RWPE2 (cell line): ENCODE results near the gene ARHGAP26.

ENCODE experiments used
- ATAC-seq: fragments of 200-7000 bp; cut with Tn5 transposase; 3 replicates; pipeline ENCODE4 v1.9.1; 2021; ENCODE audit warnings: low read depth
- DNase-seq: peaks from one replicate; pipeline ENCODE4 v3.0.0-alpha.2; 2020; ENCODE audit warnings: low spot score
- H3K27ac ChIP-seq: fragments of 450-650 bp; 2 replicates; pipeline ENCODE4 v1.5.1; 2017; ENCODE audit warnings: mild to moderate bottlenecking; ENCODE audit not compliant: poor library complexity, severe bottlenecking
- H3K27me3 ChIP-seq: fragments of 250-450 bp; sonication (Bioruptor Pico); 2 replicates; pipeline ENCODE4 v1.5.1; 2021; ENCODE audit warnings: mild to moderate bottlenecking, moderate library complexity; ENCODE audit not compliant: insufficient read depth, poor library complexity, severe bottlenecking
- H3K36me3 ChIP-seq: fragments of 250-450 bp; sonication (Bioruptor Pico); 2 replicates; pipeline ENCODE4 v1.5.1; 2020; ENCODE audit warnings: low read depth, mild to moderate bottlenecking, moderate library complexity
- H3K4me1 ChIP-seq: fragments of 250-450 bp; sonication (Bioruptor Pico); 2 replicates; pipeline ENCODE4 v1.5.1; 2021; ENCODE audit warnings: mild to moderate bottlenecking, moderate library complexity; ENCODE audit not compliant: insufficient read depth, poor library complexity, severe bottlenecking
- H3K4me3 ChIP-seq: fragments of 250-450 bp; sonication (Bioruptor Pico); 2 replicates; pipeline ENCODE4 v1.5.1; 2021; ENCODE audit warnings: mild to moderate bottlenecking, moderate library complexity; ENCODE audit not compliant: severe bottlenecking
- H3K9me3 ChIP-seq: fragments of 250-450 bp; sonication (Bioruptor Pico); 2 replicates; pipeline ENCODE4 v1.5.1; 2021; ENCODE audit warnings: mild to moderate bottlenecking, moderate library complexity; ENCODE audit not compliant: severe bottlenecking
- TF ChIP-seq, protein P1 (sequence below): fragments of 450-650 bp; IDR thresholded peaks from one replicate; pipeline ENCODE4 v1.5.1; 2017; ENCODE audit warnings: mild to moderate bottlenecking, moderate library complexity; ENCODE audit not compliant: poor library complexity, severe bottlenecking

The ARHGAP26 gene

DNA sequence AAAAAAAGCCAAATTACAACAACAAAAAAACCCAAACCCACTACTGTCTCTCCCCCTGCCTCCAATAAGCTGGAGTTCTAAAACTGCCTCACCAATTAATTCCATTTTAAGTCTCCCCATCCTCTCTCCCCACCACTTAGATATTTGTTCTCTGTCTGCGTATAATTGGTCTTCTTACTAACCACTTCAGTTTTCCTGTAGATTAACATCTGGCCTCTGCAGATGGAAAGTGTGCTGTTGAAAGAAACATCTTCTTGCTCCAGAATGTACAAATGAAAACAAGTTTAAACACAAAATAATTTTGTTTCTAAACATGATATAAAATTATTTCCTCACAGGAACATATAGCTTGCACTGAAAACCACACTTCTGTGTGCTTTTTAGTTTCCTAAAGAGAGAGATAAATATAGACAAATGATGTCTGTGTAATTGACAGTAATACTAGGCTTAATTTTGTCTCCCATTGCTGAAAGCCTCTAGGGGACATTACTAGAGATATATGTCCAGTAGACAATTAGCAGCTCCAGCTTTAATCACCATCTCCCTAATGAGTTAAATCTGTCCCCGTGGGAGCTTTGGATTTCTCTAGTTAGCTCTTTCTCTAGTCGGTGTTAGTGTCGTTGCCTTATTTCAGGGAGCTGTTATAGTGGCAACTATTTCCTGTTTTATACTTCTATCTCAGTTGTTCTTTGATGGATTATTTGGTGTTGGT is 164.0 kb downstream of the ARHGAP26 start:
- no peak overlapping the region for H3K4me3 ChIP-seq
- H3K4me1 ChIP-seq, result peaks cover 2% of the 10 kb centered on the region
- no peaks in the 10 kb centered on the region for H3K27me3 ChIP-seq
- H3K27ac ChIP-seq, result no peak overlapping the region
- H3K36me3 ChIP-seq, result no peaks in the 10 kb centered on the region
- ATAC-seq (no peak), DNase-seq (no peak)
- H3K9me3 ChIP-seq, result no peaks in the 10 kb centered on the region
- TF ChIP-seq, protein P1, sequence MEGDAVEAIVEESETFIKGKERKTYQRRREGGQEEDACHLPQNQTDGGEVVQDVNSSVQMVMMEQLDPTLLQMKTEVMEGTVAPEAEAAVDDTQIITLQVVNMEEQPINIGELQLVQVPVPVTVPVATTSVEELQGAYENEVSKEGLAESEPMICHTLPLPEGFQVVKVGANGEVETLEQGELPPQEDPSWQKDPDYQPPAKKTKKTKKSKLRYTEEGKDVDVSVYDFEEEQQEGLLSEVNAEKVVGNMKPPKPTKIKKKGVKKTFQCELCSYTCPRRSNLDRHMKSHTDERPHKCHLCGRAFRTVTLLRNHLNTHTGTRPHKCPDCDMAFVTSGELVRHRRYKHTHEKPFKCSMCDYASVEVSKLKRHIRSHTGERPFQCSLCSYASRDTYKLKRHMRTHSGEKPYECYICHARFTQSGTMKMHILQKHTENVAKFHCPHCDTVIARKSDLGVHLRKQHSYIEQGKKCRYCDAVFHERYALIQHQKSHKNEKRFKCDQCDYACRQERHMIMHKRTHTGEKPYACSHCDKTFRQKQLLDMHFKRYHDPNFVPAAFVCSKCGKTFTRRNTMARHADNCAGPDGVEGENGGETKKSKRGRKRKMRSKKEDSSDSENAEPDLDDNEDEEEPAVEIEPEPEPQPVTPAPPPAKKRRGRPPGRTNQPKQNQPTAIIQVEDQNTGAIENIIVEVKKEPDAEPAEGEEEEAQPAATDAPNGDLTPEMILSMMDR, result no peak

DNA sequence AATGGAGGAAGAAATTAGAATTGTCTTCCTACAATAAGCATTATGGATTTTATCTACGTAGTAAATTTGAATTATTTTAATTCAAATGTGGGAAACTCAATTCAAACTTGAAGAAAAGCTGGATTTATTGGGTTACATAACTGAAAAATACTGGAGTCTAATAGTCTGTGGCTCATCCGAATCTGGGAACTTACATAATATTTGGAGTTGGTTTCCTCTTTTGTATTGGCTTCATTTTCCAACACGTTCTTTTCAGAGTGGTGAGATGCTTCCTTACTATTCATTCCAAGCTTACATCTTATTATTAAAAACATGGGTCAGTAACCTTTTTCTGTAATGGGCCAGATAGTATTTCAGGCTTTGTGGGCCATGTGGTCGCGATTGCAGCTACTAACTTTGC is 164.8 kb downstream of the ARHGAP26 start:
- Histone ChIP-seq H3K4me3 (no peak overlapping the region), H3K36me3 (no peaks in the 10 kb centered on the region), H3K27ac (no peak overlapping the region), H3K27me3 (no peaks in the 10 kb centered on the region), H3K9me3 (no peaks in the 10 kb centered on the region), H3K4me1 (peaks cover 2% of the 10 kb centered on the region)
- ATAC-seq (no peak), DNase-seq (no peak)
- TF ChIP-seq, protein P1, result no peak

DNA sequence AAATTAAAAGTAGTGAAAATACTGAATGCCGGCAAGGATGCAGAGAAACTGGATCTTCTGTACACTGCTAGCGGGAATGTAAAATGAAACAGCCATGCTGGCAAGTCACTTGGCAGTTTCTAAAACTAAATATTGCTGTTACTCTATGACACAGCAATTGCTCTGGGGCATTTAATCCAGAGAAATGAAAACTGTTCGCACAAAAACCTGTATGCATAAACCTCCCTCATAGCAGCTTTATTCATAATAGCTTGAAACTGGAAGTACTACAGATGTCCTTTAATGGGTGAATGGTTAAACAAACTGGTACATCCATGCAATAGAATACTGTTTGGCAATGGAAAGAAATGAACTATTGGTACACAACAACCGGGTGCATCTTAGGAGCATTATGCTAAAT is 167.2 kb downstream of the ARHGAP26 start:
- Histone ChIP-seq H3K4me1 (peaks cover 2% of the 10 kb centered on the region), H3K9me3 (no peaks in the 10 kb centered on the region)
- no peak for DNase-seq

DNA sequence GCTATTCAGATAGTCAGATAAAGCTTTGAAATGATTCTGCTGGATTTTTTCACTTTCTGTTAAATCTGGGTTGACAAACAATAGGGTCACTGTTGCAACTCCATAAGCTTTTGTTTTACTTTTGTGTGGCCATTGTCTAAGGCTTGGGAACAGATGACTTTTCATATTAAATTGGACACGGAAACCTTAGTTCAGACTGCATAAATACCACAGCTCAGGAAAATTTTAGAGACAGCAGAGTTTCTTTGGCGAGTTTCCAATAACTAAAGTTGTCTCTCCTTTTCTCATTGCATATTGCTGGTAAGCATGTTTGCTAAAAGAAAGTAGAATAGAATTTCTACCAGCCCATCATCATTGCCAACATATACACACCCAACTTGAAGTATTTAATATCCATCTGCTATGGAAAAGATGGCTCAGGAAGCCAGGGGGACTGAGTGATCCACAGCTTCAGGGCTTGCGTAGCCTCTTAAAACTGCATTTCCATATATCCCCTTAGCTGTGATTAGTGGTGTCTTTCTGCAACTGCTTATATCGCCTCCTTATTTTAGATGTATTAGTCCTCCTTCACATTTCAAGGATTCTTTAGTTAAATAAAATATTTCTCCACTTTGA is 168.2 kb downstream of the ARHGAP26 start:
- H3K36me3 ChIP-seq, result no peaks in the 10 kb centered on the region
- no peak overlapping the region for H3K27ac ChIP-seq
- H3K4me1 ChIP-seq, result peaks cover 2% of the 10 kb centered on the region
- no peaks in the 10 kb centered on the region for H3K9me3 ChIP-seq
- no peak overlapping the region for H3K4me3 ChIP-seq
- DNase-seq, result no peak
- TF ChIP-seq, protein P1, result no peak
- ATAC-seq, result no peak
- H3K27me3 ChIP-seq, result no peaks in the 10 kb centered on the region

More for the DNA sequence above, 167.2 kb downstream of the ARHGAP26 start:
- Histone ChIP-seq H3K36me3 (no peaks in the 10 kb centered on the region), H3K27me3 (no peaks in the 10 kb centered on the region), H3K4me3 (no peak overlapping the region), H3K27ac (no peak overlapping the region)
- ATAC-seq, result no peak
- TF ChIP-seq, protein P1, result no peak

DNA sequence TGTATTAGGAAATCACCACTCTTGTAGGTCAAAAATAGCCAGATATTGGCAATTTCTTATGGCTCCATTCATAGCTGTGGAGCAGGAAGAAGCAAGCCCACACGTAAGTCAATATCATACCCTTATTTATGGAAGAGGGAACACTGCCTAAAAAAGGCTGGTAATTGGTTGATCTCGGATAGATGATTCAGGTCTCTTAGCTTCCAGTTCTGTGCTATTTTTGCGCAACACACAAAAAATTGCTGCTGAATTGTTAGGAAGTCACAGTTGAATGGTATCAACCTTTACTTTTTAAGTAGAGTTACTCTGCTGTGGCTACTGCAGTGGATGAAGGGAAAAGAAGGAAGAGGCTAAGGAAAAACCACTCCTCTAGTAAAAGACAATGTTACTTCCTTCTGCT is 168.8 kb downstream of the ARHGAP26 start:
- Histone ChIP-seq H3K4me1 (peaks cover 3% of the 10 kb centered on the region), H3K4me3 (no peak overlapping the region), H3K9me3 (no peaks in the 10 kb centered on the region), H3K36me3 (no peaks in the 10 kb centered on the region), H3K27me3 (no peaks in the 10 kb centered on the region), H3K27ac (no peak overlapping the region)
- no peak for DNase-seq
- ATAC-seq, result no peak
- TF ChIP-seq, protein P1, result no peak
